Esophagus muscularis mucosa (tissue), 4 donors: ENCODE data around the gene PHF5A. TPM values are rescaled to one million over a fixed set of nuclear protein-coding genes. Genes with fewer than 3 reads are reported as not detected.

Source experiments
- DNase-seq: peaks from one replicate; pipeline ENCODE4 v3.0.0-alpha.2; 2017; ENCODE audit errors: extremely low spot score
- H3K27ac ChIP-seq, 4 donors: fragments of 200-600 bp; sonication (generic); replicated peaks in 1 of 4; 1 replicate in 3 of 4; 2 replicates in 1 of 4; pipeline ENCODE4 v1.5.1; 2016 to 2019; ENCODE audit warnings: mild to moderate bottlenecking in 1 of 4
- H3K27me3 ChIP-seq, 4 donors: fragments of 200-600 bp; sonication (generic); one replicate each; pipeline versions ENCODE4 v1.5.1 to v1.6.0; 2016 to 2019
- H3K36me3 ChIP-seq, 4 donors: fragments of 200-600 bp; sonication (generic); one replicate each; pipeline ENCODE4 v1.5.1; 2016 to 2019
- H3K4me1 ChIP-seq, 4 donors: fragments of 200-600 bp; sonication (generic); one replicate each; pipeline ENCODE4 v1.5.1; 2016 to 2019
- H3K4me3 ChIP-seq, 4 donors: fragments of 200-600 bp; sonication (generic); 1 replicate in 2 of 4; 2 replicates in 2 of 4; pipeline ENCODE4 v1.5.1; 2016 to 2019; ENCODE audit warnings: mild to moderate bottlenecking in 4 of 4, moderate library complexity in 1 of 4
- H3K9me3 ChIP-seq, 4 donors: fragments of 200-600 bp; sonication (generic); 1 replicate in 3 of 4; 2 replicates in 1 of 4; pipeline ENCODE4 v1.5.1; 2016 to 2019
- CTCF ChIP-seq, 3 experiments: fragments of 200-600 bp in 2 of 3; fragments of 450-650 bp in 1 of 3; sonication (generic) in 2 of 3; IDR thresholded peaks; one replicate each; pipeline ENCODE4 v1.5.1; 2017 to 2019; ENCODE audit warnings: antibody characterized with exemption in 3 of 3, mild to moderate bottlenecking in 2 of 3, moderate library complexity in 1 of 3
- EP300 ChIP-seq: sonication (generic); formaldehyde crosslinking; IDR thresholded peaks from one replicate; pipeline ENCODE4 v1.6.1; 2017; ENCODE audit warnings: antibody characterized with exemption
- POLR2A ChIP-seq: fragments of 450-650 bp; IDR thresholded peaks from one replicate; pipeline ENCODE4 v1.6.1; 2017; ENCODE audit warnings: antibody characterized with exemption, moderate library complexity, mild to moderate bottlenecking, low read depth
- POLR2AphosphoS5 ChIP-seq, 2 donors: sonication (generic); formaldehyde crosslinking; IDR thresholded peaks; one replicate each; pipeline ENCODE4 v1.6.1; 2017; ENCODE audit warnings: antibody characterized with exemption in 2 of 2
- WGBS: methylation state at CpG from one replicate; pipeline ENCODE4 v1.1.5; 2018; 5-methylcytosine and 5-hydroxymethylcytosine counted together
- intact Hi-C: fragments of 100-400 bp; cut with DNase I; formaldehyde crosslinking; loops from one replicate; pipeline ENCODE4 v1.15.1; 2023
- total RNA-seq, 4 donors: library from RNA; depleted of rRNA; stranded (reverse); fragments of >200 nt; gene quantifications; one replicate each; pipeline versions ENCODE4 v1.1.0 to v1.2.1, GENCODE V29; 2016

PHF5A gene
- total RNA-seq, 4 donors from 2014 or later, result 36.5 to 46.1 (median 42.2) TPM

- peaks cover 49 to 69% (median 63%) of the 10 kb centered on the region in 4 donors for H3K4me1 ChIP-seq
- peak overlapping the region in 3 of 4 donors; percentile 0 to 30 (median 10) for H3K4me3 ChIP-seq
- intact Hi-C loops, result loop anchor here (2.0 kb wide), 1 partner anchor 21 kb away; no protein-coding TSS in a partner anchor
- H3K36me3 ChIP-seq, result peaks cover 0 to 1% (median under 1%) of the 10 kb centered on the region in 4 donors
- TF ChIP-seq POLR2A (no peak), POLR2AphosphoS5 (IDR thresholded peaks at IDR 0.05) (peak; percentile 96 to 97), EP300 (peak; percentile 98), CTCF (IDR thresholded peaks at IDR 0.05) (no peak)
- peak overlapping the region; percentile 93 to 100 (median 99) for H3K27ac ChIP-seq
- WGBS, result 74% methylated on average over 5 of the region's 13 CpGs
- no peaks in the 10 kb centered on the region for H3K9me3 ChIP-seq
- no peak for DNase-seq
- no peaks in the 10 kb centered on the region for H3K27me3 ChIP-seq
Measured at GRCh38 chr22:41417622-41418390, 50.7 kb downstream of the PHF5A start.

- H3K4me1 ChIP-seq, result peaks cover 72 to 92% (median 85%) of the 10 kb centered on the region in 4 donors
- H3K36me3 ChIP-seq, result no peaks in the 10 kb centered on the region
- H3K9me3 ChIP-seq, result no peaks in the 10 kb centered on the region
- intact Hi-C loops, result no loop called here
- H3K4me3 ChIP-seq, result peak overlapping the region in 3 of 4 donors; percentile 67 to 95 (median 81)
- no peak for TF ChIP-seq CTCF (IDR thresholded peaks at IDR 0.05)
- 85% methylated on average over 4 of the region's 4 CpGs for WGBS
- no peaks in the 10 kb centered on the region for H3K27me3 ChIP-seq
- DNase-seq, result no peak
- peak overlapping the region; percentile 93 to 100 (median 99) for H3K27ac ChIP-seq
Measured at GRCh38 chr22:41415554-41415953, 52.9 kb downstream of the PHF5A start.

- H3K36me3 ChIP-seq, result no peaks in the 10 kb centered on the region
- no peak for DNase-seq
- H3K9me3 ChIP-seq, result no peaks in the 10 kb centered on the region
- H3K27me3 ChIP-seq, result no peaks in the 10 kb centered on the region
- TF ChIP-seq EP300 (peak; percentile 92), POLR2AphosphoS5 (IDR thresholded peaks at IDR 0.05) (peak; percentile 96 to 98), CTCF (IDR thresholded peaks at IDR 0.05) (no peak)
- WGBS, result 57% methylated on average over 10 of the region's 11 CpGs
- peak overlapping the region in 3 of 4 donors; percentile 5 to 67 (median 20) for H3K4me3 ChIP-seq
- intact Hi-C loops, result no loop called here
- peaks cover 55 to 74% (median 71%) of the 10 kb centered on the region in 4 donors for H3K4me1 ChIP-seq
- peak overlapping the region; percentile 93 to 100 (median 99) for H3K27ac ChIP-seq
Measured at GRCh38 chr22:41411021-41411851, 57.3 kb downstream of the PHF5A start.

- WGBS, result 77% methylated on average over 6 of the region's 7 CpGs
- no peak for DNase-seq
- Histone ChIP-seq H3K4me1 (peaks cover 46 to 65% (median 62%) of the 10 kb centered on the region in 4 donors), H3K4me3 (no peak overlapping the region), H3K27ac (peak overlapping the region; percentile 93 to 100 (median 99)), H3K36me3 (no peaks in the 10 kb centered on the region), H3K9me3 (no peaks in the 10 kb centered on the region), H3K27me3 (no peaks in the 10 kb centered on the region)
- intact Hi-C loops, result no loop called here
- TF ChIP-seq CTCF (IDR thresholded peaks at IDR 0.05), result no peak
- peak; percentile 82 to 83 for TF ChIP-seq POLR2AphosphoS5 (IDR thresholded peaks at IDR 0.05)
- TF ChIP-seq EP300, result peak; percentile 98
Measured at GRCh38 chr22:41410311-41410751, 58.2 kb downstream of the PHF5A start.

Other genes starting within 250 kb of the PHF5A start
- 10 to 100 TPM in 2 of 4 donors, 1 to 10 TPM in 2; 7.5 to 13.2 (median 10.3) TPM for gene CHADL, start 227.8 kb downstream of the PHF5A start, total RNA-seq
- 10 to 100 TPM; 39.9 to 87.9 (median 65.5) TPM for gene RANGAP1, start 182.5 kb downstream of the PHF5A start, total RNA-seq
- 10 to 100 TPM; 39.9 to 72.2 (median 54.3) TPM for gene ZC3H7B, start 167.2 kb downstream of the PHF5A start, total RNA-seq
- 10 to 100 TPM; 19.5 to 47.8 (median 36.6) TPM for gene TEF, start 86.8 kb downstream of the PHF5A start, total RNA-seq
- 100 to 1,000 TPM in 1 of 4 donors, 10 to 100 TPM in 3; 56.2 to 100 (median 93.0) TPM for gene TOB2, start 21.9 kb downstream of the PHF5A start, total RNA-seq
- 100 to 1,000 TPM; 141 to 214 (median 166) TPM for gene ACO2, start 425 bp upstream of the PHF5A start, total RNA-seq
- gene POLR3H, start 75.8 kb upstream of the PHF5A start, total RNA-seq, result 10 to 100 TPM; 20.9 to 28.2 (median 23.0) TPM
- gene CSDC2, start 92.3 kb upstream of the PHF5A start, total RNA-seq, result 10 to 100 TPM in 1 of 4 donors, 1 to 10 TPM in 3; 2.9 to 12.4 (median 7.1) TPM
- gene PMM1, start 121.1 kb upstream of the PHF5A start, total RNA-seq, result 10 to 100 TPM; 37.4 to 54.2 (median 39.3) TPM
- 10 to 100 TPM; 18.6 to 76.5 (median 33.7) TPM for gene DESI1, start 152.4 kb upstream of the PHF5A start, total RNA-seq
- 100 to 1,000 TPM; 181 to 255 (median 233) TPM for gene XRCC6, start 152.6 kb upstream of the PHF5A start, total RNA-seq
- gene SNU13, start 220.2 kb upstream of the PHF5A start, total RNA-seq, result 100 to 1,000 TPM in 2 of 4 donors, 10 to 100 TPM in 2; 79.7 to 115 (median 93.3) TPM
- gene MEI1, start 230.8 kb upstream of the PHF5A start, total RNA-seq, result 1 to 10 TPM in 1 of 4 donors, under 1 TPM in 3; 0.39 to 1.3 (median 0.44) TPM